H9 (cell line): ENCODE results near the gene OR2V1. TPM values are rescaled to one million over a fixed set of nuclear protein-coding genes. Genes with fewer than 3 reads are reported as not detected.

Experiments
- DNase-seq: peaks from one replicate; pipeline ENCODE4 v3.0.0-alpha.2; 2017
- H2AFZ ChIP-seq: one replicate; pipeline ENCODE4 v1.6.1; 2013; ENCODE audit warnings: mild to moderate bottlenecking, low read length, control low read depth, moderate library complexity
- H2AK5ac ChIP-seq: 2 replicates; pipeline ENCODE4 v1.6.1; 2013; ENCODE audit warnings: low read length, control low read depth, mixed read lengths; ENCODE audit not compliant: insufficient read length
- H2BK120ac ChIP-seq: one replicate; pipeline ENCODE4 v1.6.1; 2013; ENCODE audit warnings: low read depth, mild to moderate bottlenecking, low read length, control low read depth, inconsistent platforms; ENCODE audit not compliant: poor library complexity, severe bottlenecking
- H2BK12ac ChIP-seq: 2 replicates; pipeline ENCODE4 v1.6.1; 2013; ENCODE audit warnings: low read length, control low read depth, mixed read lengths, low read depth; ENCODE audit not compliant: insufficient read length
- H2BK15ac ChIP-seq: 2 replicates; pipeline ENCODE4 v1.6.1; 2013; ENCODE audit warnings: low read depth, low read length, control low read depth
- H2BK20ac ChIP-seq: one replicate; pipeline ENCODE4 v1.6.1; 2013; ENCODE audit warnings: low read depth, mild to moderate bottlenecking, low read length, control low read depth, inconsistent platforms; ENCODE audit not compliant: poor library complexity, severe bottlenecking
- H2BK5ac ChIP-seq: 2 replicates; pipeline ENCODE4 v1.6.1; 2013; ENCODE audit warnings: low read length, control low read depth, mixed read lengths; ENCODE audit not compliant: insufficient read length
- H3K14ac ChIP-seq: 2 replicates; pipeline ENCODE4 v1.6.1; 2013; ENCODE audit warnings: low read length, control low read depth; ENCODE audit not compliant: insufficient read depth
- H3K18ac ChIP-seq: 2 replicates; pipeline ENCODE4 v1.6.1; 2013; ENCODE audit warnings: low read depth, mild to moderate bottlenecking, mixed read lengths, low read length, control low read depth; ENCODE audit not compliant: insufficient read length
- H3K23ac ChIP-seq: 2 replicates; pipeline ENCODE4 v1.6.1; 2013; ENCODE audit warnings: low read length, control low read depth, mixed read lengths, low read depth; ENCODE audit not compliant: insufficient read length
- H3K23me2 ChIP-seq: 2 replicates; pipeline ENCODE4 v1.6.1; 2013; ENCODE audit warnings: low read depth, mild to moderate bottlenecking, mixed read lengths, low read length, control low read depth; ENCODE audit not compliant: insufficient read length, poor library complexity, severe bottlenecking
- H3K27ac ChIP-seq: 2 replicates; pipeline ENCODE4 v1.5.1; 2013; ENCODE audit warnings: low read length, control low read depth, mixed read lengths, low read depth; ENCODE audit not compliant: insufficient read length
- H3K27me3 ChIP-seq: 2 replicates; pipeline ENCODE4 v1.6.1; 2013; ENCODE audit warnings: low read length, control low read depth, inconsistent platforms; ENCODE audit not compliant: insufficient read depth
- H3K4ac ChIP-seq: 2 replicates; pipeline ENCODE4 v1.6.1; 2013; ENCODE audit warnings: low read depth, mild to moderate bottlenecking, control low read depth, inconsistent platforms, low read length, moderate library complexity
- H3K4me1 ChIP-seq: 2 replicates; pipeline ENCODE4 v1.6.1; 2013; ENCODE audit warnings: low read length, control low read depth, inconsistent platforms; ENCODE audit not compliant: insufficient read depth
- H3K4me2 ChIP-seq: 2 replicates; pipeline ENCODE4 v1.6.1; 2013; ENCODE audit warnings: low read length, control low read depth, mixed read lengths; ENCODE audit not compliant: insufficient read length, insufficient read depth
- H3K56ac ChIP-seq: 2 replicates; pipeline ENCODE4 v1.6.1; 2013; ENCODE audit warnings: low read depth, mild to moderate bottlenecking, mixed read lengths, low read length, control low read depth; ENCODE audit not compliant: insufficient read length
- H3K79me1 ChIP-seq: 2 replicates; pipeline ENCODE4 v1.6.1; 2013; ENCODE audit warnings: low read depth, mild to moderate bottlenecking, moderate library complexity, low read length, control low read depth, inconsistent platforms; ENCODE audit not compliant: insufficient read depth, poor library complexity, severe bottlenecking
- H3K79me2 ChIP-seq: 2 replicates; pipeline ENCODE4 v1.6.1; 2013; ENCODE audit warnings: low read length, control low read depth, inconsistent platforms; ENCODE audit not compliant: insufficient read depth
- H3K9ac ChIP-seq: 2 replicates; pipeline ENCODE4 v1.6.1; 2013; ENCODE audit warnings: low read length, control low read depth, mixed read lengths; ENCODE audit not compliant: insufficient read length; ENCODE audit errors: extremely low read depth
- H3K9me3 ChIP-seq: one replicate; pipeline ENCODE4 v1.6.1; 2013; ENCODE audit warnings: low read depth, low read length, inconsistent platforms; ENCODE audit not compliant: control insufficient read depth
- H3T11ph ChIP-seq: one replicate; pipeline ENCODE4 v1.6.1; 2013; ENCODE audit warnings: mild to moderate bottlenecking, low read length, control low read depth, inconsistent platforms
- H4K20me1 ChIP-seq: one replicate; pipeline ENCODE4 v1.6.1; 2013; ENCODE audit not compliant: control insufficient read depth, insufficient read length, insufficient read depth
- H4K5ac ChIP-seq: 2 replicates; pipeline ENCODE4 v1.6.1; 2013; ENCODE audit warnings: low read depth, mild to moderate bottlenecking, mixed read lengths, low read length, control low read depth; ENCODE audit not compliant: insufficient read length
- H4K8ac ChIP-seq: replicated peaks from 2 replicates; pipeline ENCODE4 v1.6.1; 2013; ENCODE audit warnings: low read length, control low read depth, mixed read lengths, low read depth; ENCODE audit not compliant: insufficient read length
- H4K91ac ChIP-seq: 2 replicates; pipeline ENCODE4 v1.6.1; 2013; ENCODE audit warnings: low read depth, mild to moderate bottlenecking, moderate library complexity, mixed read lengths, low read length, control low read depth; ENCODE audit not compliant: insufficient read length
- H3K27ac Mint-ChIP-seq, 3 experiments: 2 replicates in 2 of 3; 3 replicates in 1 of 3; pipeline ENCODE4 v1.8.0; 2020 to 2021; ENCODE audit warnings: mixed read lengths in 3 of 3, mild to moderate bottlenecking in 1 of 3, moderate library complexity in 1 of 3
- H3K27me3 Mint-ChIP-seq: 2 replicates; pipeline ENCODE4 v1.8.0; 2021; ENCODE audit warnings: low read depth, mild to moderate bottlenecking, moderate library complexity, mixed read lengths
- H3K36me3 Mint-ChIP-seq, 3 experiments: 2 replicates in 2 of 3; 3 replicates in 1 of 3; pipeline ENCODE4 v1.8.0; 2020 to 2021; ENCODE audit warnings: low read depth in 3 of 3, mixed read lengths in 3 of 3; ENCODE audit not compliant: insufficient read depth in 1 of 3
- H3K4me1 Mint-ChIP-seq, 2 experiments: 2 replicates each; pipeline ENCODE4 v1.8.0; 2020; ENCODE audit warnings: mixed read lengths in 2 of 2
- H3K4me3 Mint-ChIP-seq, 2 experiments: 2 replicates in 1 of 2; 3 replicates in 1 of 2; pipeline ENCODE4 v1.8.0; 2020 to 2021; ENCODE audit warnings: mild to moderate bottlenecking in 2 of 2, mixed read lengths in 2 of 2, moderate library complexity in 1 of 2
- H3K9me3 Mint-ChIP-seq, 2 experiments: 2 replicates in 1 of 2; 3 replicates in 1 of 2; pipeline ENCODE4 v1.8.0; 2020; ENCODE audit warnings: mild to moderate bottlenecking in 2 of 2, mixed read lengths in 2 of 2, moderate library complexity in 1 of 2
- whole genome bisulfite sequencing: extraction: QIAGEN DNeasy Blood & Tissue Kit; methylation state at CpG from one replicate; pipeline ENCODE4 v1.1.7; 2013; ENCODE audit warnings: missing lambda C conversion rate, low lambda C conversion rate, mixed read lengths; ENCODE audit not compliant: insufficient read length; ENCODE audit errors: extremely low coverage; 5-methylcytosine and 5-hydroxymethylcytosine counted together
- total RNA-seq: library from RNA; stranded (reverse); gene quantifications from 2 replicates; pipeline ENCODE4 v1.2.1, GENCODE V29; 2021
- TF ChIP-seq, protein P1 (sequence below): fragments of 200-600 bp; sonication (generic); conservative IDR thresholded peaks from 3 replicates; pipeline ENCODE4 v1.8.0; 2021; ENCODE audit warnings: antibody characterized with exemption, mild to moderate bottlenecking

The OR2V1 gene
- total RNA-seq, 1 experiment from 2014 or later: not detected

DNA sequence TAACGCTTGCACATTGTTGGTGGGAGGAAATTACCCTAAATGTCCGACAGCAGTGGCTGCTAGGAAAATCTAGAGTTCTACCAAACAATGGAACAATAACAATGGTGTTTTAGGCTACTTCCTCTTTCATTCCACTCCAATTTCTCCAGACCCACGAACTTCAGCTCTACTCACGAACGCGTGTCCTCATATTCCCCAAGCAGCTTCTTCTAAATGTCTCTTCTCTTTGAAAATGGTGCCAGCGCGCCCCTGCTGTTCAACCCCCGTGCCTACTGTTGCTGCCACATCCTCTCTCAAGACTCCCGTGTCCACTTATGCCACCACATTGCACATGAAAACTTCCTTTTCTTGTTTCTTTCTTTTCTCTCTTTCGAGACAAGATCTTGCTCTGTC is 42.1 kb upstream of the OR2V1 start:
- Histone ChIP-seq H3K23me2 (peaks cover 15% of the 10 kb centered on the region), H4K8ac (no peak overlapping the region), H3K27me3 (peaks cover 10% of the 10 kb centered on the region), H3K56ac (no peak overlapping the region), H2BK20ac (no peak overlapping the region), H3K4me2 (peak overlapping the region; percentile 65), H4K5ac (no peak overlapping the region), H2AFZ (peak overlapping the region; percentile 82), H3K27ac (no peak overlapping the region), H3K9me3 (no peaks in the 10 kb centered on the region), H2BK120ac (no peak overlapping the region), H3T11ph (no peak overlapping the region), H2BK15ac (no peak overlapping the region), H3K18ac (no peak overlapping the region), H2AK5ac (no peak overlapping the region), H2BK5ac (no peak overlapping the region), H3K4me1 (peaks cover 3% of the 10 kb centered on the region; the same call in 1 of the 2 replicates), H3K79me1 (no peaks in the 10 kb centered on the region), H2BK12ac (no peak overlapping the region), H3K4ac (no peak overlapping the region), H4K20me1 (no peaks in the 10 kb centered on the region), H3K14ac (no peak overlapping the region), H3K79me2 (no peaks in the 10 kb centered on the region), H3K23ac (no peak overlapping the region), H4K91ac (no peak overlapping the region), H3K9ac (peak overlapping the region; percentile 10)
- Mint-ChIP-seq H3K27ac (peak overlapping the region in 1 of 3 experiments; percentile 17; a peak in 3 of 7 replicates), H3K36me3 (no peaks in the 10 kb centered on the region; a peak in 1 of 7 replicates), H3K4me3 (peak overlapping the region; percentile 76 to 93), H3K4me1 (peaks cover 28 to 34% of the 10 kb centered on the region in 2 experiments), H3K27me3 (peaks cover 65% of the 10 kb centered on the region), H3K9me3 (peaks cover 2 to 5% of the 10 kb centered on the region in 2 experiments; a peak in 2 of 5 replicates)
- no peak for DNase-seq
- no CpG with 5 or more reads among the region's 11 CpGs for WGBS
- TF ChIP-seq, protein P1, sequence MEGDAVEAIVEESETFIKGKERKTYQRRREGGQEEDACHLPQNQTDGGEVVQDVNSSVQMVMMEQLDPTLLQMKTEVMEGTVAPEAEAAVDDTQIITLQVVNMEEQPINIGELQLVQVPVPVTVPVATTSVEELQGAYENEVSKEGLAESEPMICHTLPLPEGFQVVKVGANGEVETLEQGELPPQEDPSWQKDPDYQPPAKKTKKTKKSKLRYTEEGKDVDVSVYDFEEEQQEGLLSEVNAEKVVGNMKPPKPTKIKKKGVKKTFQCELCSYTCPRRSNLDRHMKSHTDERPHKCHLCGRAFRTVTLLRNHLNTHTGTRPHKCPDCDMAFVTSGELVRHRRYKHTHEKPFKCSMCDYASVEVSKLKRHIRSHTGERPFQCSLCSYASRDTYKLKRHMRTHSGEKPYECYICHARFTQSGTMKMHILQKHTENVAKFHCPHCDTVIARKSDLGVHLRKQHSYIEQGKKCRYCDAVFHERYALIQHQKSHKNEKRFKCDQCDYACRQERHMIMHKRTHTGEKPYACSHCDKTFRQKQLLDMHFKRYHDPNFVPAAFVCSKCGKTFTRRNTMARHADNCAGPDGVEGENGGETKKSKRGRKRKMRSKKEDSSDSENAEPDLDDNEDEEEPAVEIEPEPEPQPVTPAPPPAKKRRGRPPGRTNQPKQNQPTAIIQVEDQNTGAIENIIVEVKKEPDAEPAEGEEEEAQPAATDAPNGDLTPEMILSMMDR: peak; percentile 25; the same call in 2 of the 3 replicates
